8988T (cell line): ENCODE data around the gene FOSL1.
A peak's percentile ranks its signal among the peaks of the same experiment; 100 is the strongest.
"Not testable (repeated sequence)": the region's sequence is repeated elsewhere in the genome, so short reads cannot be mapped to it uniquely, and the experiment has no call there.

Experiments
- DNase-seq: peaks from one replicate; pipeline ENCODE4 v3.0.0; 2011

FOSL1 gene

DNA sequence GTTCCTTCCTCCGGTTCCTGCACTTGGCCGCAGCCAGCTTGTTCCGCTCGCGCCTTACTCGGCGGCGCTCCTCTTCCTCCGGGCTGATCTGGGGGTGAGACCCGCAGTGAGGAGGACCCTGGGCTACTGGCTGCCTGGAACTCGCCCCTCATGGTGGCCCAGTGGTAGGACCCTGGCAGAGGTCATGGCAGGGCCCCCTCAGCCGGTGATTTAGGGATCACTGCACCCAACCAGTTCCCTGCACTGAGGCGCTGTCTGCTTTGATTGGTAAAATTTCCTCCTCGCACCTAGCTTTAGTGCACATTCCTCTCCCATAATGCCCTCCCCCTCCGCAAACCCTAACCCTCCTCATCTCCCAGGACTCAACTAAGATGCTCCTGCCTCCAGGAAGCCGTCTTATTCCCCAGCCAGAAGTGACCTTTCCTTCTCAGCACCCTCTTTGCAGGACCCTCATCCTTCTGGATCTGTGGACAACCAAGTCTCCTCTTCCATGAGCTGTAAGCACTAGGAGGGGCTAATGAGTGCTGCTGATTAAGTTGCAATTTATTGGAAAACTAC is 6.1 kb downstream of the FOSL1 start:
- no peak for DNase-seq

DNA sequence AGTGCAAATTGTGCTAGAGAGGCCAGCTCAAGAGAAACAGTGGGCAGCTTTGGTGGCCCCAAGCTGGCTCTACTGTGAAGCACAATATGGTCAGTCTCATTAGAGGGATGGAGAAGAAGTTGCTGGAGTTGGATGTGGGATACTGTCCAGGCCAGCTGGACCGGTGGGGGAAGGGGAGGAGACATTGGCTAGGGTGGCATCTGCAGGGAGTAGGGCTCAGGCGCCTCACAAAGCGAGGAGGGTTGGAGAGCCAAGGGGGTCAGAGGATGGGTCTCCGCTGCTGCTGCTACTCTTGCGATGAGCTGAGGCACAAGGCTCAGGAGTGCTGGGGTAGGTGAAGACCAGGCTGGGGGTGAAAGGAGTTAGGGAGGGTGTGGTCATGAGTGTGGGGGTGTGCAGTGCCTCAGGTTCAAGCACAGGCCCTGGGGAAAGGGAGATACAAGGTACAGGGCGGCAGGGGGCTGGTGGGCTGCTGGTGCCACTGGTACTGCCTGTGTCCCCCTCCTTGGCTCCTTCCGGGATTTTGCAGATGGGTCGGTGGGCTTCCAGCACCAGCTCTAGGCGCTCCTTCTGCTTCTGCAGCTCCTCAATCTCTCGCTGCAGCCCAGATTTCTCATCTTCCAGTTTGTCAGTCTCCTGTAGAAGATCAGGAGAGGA is 7.4 kb downstream of the FOSL1 start:
- no peak for DNase-seq

DNA sequence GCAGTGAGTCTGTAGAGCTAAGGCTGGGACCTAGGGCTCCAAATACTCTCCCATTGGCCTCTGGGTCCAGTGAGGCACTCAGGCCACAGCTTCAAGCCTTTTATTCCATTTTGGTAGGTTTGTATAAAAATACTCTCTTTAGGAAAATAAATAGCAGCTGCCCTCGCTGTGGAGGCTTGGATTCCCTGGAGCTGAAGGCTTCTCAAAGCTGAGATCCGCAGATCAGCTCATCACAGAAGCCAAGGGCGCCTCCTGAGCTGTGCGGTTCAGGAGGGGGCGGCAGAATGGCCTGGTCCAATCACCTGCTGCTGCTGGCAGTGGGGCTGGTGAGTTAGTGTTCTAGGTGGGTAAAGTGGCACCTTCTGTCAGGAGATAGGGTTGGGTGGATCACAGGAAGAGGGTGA is 8.0 kb downstream of the FOSL1 start:
- not testable (repeated sequence) for DNase-seq

DNA sequence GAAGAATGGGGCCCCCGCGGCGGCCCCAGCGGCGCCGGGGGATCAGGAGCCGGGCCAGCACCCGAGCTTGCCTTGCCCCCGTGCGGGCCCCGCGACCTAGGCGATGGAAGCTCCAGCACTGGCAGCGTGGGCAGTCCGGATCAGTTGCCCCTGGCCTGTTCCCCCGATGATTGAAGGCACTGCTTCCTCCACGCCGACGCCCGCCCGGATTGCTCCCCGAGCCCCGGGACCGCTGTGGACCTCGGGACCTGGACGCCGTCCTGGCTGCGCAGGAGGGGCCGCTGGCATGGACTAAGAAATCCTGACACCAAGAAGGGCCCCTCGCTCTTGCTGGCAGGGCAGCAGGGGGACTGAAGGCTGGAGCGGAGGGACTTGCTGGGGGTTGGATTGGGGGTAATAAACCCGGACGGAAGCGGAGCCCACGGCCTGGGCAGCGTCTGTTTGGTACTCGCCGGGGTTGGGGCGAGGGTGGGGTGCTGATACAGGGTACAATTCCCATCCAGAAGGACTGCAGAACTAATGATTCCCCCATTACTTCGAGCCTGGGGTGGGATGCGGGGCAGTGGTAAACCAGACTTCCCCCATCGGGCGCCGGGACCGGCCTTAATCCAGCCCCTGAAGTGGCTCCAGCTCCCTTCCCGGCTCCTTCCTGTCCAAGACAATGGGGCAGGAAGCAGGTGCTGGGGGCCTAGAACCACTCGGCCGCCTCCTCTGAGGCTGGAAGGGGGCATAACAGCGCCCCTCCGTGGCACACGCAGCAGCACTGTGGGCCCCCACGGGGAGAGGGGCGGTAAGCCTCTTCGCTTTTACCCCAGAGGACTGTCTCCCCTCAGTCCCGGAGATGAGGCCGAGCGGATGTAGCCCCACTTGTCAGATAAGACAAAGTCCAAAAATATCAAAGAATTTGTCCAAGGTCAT is 8.7 kb downstream of the FOSL1 start:
- peak; percentile 79 for DNase-seq

DNA sequence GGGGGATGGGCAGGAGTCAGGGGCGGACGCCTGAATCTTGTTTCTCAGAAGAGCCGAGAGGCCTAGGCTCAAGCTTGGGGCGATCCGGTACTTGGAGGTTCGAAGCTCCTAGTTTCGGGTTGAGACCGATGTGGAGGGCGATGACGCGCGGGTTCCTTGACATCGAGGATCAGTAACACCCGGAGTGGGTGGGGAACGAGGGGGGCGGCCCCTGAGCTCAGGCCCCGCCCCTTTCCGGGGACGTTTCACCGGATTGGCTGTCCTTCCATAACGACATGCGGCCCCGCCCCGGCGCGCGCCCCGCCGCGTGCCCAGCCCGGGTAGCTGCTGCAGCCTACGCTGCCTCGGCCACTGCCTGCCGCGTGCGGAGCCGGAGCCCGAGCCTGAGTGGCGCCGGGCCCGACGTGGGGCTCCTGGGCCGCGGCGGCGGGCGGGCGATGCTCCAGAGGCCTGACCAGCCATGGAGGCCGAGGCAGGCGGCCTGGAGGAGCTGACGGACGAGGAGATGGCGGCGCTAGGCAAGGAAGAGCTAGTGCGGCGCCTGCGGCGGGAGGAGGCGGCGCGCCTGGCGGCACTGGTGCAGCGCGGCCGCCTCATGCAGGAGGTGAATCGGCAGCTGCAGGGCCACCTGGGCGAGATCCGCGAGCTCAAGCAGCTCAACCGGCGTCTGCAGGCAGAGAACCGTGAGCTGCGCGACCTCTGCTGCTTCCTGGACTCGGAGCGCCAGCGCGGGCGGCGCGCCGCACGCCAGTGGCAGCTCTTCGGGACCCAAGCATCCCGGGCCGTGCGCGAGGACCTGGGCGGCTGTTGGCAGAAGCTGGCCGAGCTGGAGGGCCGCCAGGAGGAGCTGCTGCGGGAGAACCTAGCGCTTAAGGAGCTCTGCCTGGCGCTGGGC is 9.6 kb downstream of the FOSL1 start, which contains the start of gene CCDC85B:
TSS of gene CCDC85B (plus strand) at position 350 of the 895 bp plus-strand sequence. CDS start at position 461, 111 bp downstream.
- peak; percentile 88 for DNase-seq

DNA sequence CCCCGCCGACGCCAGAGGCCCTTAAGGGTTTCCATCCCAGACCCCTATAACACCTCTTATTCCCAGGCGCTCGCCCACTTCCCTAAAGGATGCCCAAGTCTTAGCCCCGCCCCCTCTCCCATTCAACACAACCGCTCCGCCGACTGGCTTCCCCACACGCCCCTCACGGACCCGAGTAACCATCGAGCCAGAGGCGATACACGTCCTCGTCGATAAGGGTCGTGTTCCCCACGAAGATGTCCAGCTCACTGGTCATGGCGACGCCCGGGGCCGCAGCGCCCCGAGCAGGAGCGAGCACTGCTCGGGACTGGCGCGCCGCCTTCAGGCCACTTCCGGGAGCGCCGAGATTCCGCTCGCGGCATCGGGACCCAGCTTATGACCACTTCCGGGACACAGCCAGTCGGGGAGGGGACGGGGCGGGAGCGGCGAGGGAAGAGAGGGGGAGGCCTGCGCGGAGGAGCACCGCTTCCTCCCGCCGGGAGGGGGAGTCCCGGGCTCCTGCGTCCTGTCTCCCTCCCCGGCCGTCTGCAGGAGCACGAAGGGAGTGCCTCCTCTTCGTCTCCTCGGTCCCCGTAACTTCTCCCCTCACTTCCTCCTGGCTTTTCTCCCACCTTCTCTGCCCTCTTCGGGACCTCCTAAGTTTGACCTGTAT is 11.9 kb downstream of the FOSL1 start, which contains the start of gene FIBP:
TSS of gene FIBP (minus strand) at position 309 of the 652 bp plus-strand sequence. CDS start at position 256, 53 bp downstream.
- DNase-seq = peak; percentile 99

DNA sequence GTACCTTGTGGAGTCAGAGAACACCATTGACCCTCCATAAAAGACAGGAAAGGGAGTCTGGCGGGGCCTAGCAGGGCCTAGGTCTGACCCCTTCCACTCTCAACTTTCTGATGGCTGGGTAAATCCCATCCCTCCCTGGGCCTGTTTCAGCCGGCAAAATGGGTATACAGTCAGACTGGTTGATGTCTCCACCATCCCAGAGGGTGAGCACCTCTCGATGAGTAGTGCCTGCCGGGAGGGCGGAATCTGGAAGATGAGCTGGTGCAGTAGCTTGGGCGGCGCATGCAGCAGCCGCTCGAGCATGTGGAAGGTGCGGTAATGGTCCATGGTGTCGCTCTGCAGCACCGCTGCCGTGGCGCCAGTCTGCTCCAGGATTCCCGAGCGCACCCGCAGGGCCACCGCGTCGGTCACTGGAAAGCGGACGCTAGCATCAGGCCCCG is 12.4 kb downstream of the FOSL1 start:
- DNase-seq = no peak

DNA sequence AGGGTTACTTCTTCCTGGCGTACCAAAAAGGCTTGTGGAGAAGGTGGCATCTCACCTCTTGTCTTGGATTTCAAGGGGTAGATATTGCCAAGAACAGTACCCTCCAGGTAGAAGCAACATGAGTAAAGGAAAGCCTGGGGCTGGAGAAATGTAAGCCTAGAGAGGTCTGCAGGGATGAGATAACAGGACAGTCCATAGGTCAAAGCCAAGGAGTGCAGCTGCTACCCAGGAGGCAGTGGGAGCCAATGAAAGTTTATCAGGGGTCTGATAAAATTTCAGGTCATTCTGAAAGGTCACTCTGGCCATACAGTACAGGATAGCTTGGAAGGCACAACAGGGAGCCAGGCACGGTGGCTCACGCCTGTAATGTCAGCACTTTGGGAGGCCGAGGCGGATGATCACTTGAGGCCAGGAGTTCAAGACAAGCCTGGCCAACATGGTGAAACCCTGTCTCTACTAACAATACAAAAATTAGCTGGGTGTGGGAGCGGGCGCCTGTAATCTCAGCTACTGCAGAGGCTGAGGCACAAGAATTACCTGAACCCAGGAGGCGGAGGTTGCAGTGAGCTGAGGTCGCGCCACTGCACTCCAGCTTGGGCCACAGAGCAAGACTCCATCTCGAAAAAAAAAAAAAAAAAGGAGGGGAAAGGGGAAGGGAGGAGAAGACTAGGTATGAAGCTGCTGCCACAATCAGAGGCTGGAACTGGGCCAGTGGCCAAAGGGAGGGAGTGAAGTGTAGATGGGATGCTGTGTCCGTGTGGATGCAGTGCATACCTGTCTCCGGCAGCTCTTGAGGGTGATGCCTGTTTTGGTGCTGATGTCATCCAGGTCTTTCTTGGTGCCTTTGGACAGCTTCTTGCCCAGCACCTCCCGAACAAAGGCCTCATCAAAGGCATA is 13.1 kb downstream of the FOSL1 start:
- no peak for DNase-seq

DNA sequence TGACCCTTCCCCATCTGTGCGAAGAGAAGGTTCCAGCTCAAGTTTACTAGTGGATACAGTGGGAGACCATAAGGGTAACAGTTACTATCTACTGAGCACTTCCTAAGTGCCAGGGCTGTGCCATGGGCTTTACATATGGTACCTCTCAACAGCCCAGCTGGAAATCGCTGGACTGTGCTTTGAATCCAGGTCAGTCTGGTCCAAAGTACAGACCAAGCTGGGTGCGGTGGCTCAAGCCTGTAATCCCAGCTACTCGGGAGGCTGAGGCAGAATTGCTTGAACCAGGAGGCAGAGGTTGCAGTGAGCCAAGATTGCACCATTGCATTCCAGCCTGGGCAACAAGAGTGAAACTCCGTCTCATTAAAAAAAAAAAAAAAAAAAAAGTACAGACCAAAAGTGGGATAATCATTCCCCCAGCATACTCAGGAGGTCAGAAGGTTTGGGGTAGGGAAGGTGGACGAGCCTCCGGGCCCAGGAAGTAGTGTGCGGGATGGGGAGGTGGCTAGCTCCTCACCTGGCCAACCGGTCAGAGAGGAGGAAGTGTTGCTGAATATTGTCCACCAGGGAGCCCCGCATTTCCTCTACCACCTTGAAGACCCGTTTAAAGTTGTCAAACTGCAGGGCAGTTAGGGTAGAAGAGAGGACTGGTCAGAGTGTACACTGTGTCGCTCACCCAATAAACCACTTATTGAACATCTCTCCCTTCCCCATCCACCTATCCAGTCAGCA is 14.2 kb downstream of the FOSL1 start:
- no peak for DNase-seq

DNA sequence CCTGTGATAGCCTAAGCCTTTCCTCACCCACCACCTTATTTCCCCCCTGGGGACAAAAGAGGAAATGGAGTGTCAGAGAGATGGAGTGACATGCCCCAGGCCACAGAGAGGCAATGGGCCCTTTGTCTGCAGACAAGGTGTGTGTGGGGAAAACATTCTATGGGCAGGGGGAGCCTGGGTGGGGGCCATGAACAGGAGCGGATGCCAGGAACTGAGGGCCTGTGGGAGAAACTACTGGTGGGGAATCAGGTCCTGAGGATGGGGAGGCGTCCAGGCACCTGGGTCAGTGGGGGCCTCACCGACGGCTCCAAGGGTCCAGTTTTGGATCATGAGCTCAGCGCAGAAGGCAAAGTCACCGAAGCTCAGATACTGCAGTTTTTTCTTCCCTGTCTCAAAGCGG is 15.0 kb downstream of the FOSL1 start:
- DNase-seq = no peak

DNA sequence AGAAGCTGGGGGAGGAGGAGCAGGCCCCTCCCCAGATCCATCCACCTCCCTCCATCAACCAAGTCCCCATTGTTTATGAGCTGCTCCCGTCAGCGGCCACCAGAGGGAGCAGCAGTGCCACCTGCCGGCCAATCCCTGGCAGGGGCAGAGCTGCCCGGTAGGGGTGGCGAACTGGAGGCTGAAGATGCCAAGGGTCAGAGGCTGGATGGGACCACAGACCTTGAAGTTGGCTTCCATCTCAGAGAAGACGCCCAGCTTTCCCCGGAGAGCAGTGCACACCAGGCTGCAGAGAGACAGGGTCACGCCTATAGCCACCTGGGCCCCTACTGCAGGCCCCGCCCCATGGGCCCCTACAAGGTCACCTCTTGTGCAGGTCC is 15.5 kb downstream of the FOSL1 start:
- DNase-seq = peak; percentile 97

DNA sequence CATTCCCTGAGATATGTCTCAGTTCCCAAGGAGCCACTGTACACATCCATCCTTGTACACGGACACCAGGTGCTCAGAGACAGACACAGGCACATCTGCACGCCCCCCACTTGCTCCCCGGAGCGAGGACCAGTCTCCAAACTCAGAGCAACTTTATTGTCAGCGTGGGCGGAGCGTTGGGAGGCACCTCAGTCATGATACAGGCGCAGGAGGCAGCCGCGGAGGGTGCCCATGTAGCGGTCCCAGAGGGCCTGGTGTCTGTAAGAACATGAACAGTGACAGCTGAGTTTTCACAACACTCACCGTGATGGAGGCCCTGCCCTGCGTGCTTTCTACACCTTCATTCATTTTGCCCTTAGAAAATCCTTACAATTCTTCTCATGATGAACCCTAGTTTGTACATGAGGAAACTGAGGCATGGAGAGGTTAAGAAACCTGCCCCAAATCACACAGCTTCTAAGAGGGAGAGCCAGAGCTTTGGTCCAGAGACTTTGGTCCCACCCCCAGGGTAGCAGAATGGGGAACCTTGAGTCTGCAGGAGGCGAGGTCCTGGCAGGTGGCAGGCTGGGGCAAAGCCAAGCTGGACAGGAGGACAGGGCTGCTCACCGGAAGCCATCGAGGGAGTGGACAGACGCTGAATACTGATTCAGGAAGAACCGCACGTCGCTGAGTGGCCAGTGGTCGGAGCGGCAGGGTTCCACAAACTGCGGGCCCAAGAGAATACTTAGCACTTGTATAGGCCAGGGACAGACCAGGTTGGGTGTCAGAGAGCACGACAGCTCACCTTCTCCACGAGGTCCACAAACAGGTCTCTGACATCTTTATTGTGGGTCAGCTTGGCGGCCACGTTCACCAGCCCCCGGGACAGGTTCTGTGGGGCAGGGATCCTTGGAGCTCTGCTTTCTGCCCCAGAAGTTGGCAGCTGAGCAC is 16.1 kb downstream of the FOSL1 start:
- DNase-seq = no peak

DNA sequence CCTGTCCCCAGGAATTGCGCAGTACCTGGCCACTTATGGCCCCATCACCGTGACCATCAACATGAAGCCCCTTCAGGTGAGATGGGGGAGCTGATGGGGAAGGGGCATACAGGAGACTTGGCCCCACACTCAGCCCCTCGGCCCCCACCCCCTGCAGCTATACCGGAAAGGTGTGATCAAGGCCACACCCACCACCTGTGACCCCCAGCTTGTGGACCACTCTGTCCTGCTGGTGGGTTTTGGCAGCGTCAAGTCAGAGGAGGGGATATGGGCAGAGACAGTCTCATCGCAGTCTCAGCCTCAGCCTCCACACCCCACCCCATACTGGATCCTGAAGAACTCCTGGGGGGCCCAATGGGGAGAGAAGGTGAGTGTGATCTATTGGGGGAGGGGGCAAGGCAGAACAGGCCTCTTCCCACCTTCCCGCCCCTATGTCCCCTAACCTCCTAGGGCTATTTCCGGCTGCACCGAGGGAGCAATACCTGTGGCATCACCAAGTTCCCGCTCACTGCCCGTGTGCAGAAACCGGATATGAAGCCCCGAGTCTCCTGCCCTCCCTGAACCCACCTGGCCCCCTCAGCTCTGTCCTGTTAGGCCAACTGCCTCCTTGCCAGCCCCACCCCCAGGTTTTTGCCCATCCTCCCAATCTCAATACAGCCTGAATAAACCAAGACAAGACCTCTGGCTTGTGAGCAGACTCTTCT is 17.0 kb downstream of the FOSL1 start:
- DNase-seq = no peak

DNA sequence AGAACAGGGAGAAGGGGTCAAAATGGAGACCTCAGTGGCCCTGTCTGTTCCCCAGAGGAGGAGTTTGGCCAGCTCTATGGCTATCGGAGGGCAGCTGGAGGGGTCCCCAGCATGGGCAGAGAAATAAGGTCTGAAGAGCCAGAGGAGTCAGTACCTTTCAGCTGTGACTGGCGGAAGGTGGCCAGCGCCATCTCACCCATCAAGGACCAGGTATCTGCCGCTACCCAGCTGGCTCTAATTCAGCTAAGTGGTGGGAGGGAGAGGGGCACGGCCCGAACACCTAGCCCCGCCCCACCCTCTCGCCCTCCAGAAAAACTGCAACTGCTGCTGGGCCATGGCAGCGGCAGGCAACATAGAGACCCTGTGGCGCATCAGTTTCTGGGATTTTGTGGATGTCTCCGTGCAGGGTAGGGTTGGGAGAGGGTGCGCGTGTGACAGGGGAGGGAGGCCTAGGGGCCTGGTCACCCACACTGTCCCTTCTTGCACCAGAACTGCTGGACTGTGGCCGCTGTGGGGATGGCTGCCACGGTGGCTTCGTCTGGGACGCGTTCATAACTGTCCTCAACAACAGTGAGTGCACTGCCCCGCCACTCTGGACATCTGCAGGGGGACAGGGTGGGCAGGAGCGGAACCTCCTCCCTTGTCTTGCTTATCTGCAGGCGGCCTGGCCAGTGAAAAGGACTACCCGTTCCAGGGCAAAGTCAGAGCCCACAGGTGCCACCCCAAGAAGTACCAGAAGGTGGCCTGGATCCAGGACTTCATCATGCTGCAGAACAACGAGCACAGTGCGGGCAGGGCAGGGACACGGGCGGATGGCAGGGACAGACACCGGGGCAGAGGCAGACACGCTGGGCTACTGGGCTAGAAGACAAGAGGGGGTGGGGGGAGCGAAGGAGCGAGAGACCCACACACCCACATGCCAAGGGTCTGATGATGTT is 17.8 kb downstream of the FOSL1 start:
- DNase-seq = no peak

DNA sequence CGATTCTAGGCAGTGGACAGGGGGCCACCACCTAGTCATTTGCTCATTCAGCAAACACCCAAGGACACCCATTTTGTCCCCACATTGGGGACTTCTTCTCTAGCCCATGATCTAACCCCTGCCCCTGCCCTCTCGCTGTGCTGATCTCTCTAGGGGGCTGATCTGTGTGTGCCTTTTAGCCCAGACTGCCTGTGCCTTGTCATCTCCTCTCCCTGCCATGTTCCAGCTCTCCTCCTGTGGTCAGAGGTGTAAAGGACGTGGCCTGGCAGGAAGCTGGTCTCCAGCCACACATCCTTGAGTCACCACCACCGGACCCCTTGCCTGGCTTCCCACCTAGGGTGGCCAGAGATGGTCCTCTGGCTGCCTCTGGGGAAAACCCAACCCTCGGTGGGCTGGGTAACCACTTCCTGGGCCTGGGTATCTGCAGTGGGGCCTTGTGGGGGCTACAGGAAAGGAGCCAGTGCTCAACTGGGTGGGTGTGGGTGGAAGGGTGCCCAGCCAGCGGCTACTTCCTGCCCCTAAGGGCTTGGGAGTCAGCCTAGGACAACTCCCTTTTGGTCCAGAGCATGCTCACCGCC is 19.3 kb downstream of the FOSL1 start:
- DNase-seq = no peak

DNA sequence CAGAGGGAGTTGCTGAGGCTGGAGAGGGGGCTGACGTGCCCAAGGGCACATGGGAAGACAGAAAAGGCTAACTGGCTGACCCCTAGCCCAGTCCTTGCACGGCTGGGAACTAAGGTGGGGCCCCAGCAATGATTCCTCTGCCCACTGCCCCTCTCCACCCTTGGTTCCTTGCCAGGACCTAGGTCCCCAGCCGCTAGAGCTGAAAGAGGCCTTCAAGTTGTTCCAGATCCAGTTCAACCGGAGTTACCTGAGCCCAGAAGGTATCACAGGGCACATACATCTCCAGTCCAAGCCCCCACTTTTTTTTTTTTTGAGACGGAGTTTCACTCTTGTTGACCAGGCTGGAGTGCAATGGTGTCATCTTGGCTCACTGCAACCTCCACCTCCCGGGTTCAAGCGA is 20.2 kb downstream of the FOSL1 start:
- no peak for DNase-seq

DNA sequence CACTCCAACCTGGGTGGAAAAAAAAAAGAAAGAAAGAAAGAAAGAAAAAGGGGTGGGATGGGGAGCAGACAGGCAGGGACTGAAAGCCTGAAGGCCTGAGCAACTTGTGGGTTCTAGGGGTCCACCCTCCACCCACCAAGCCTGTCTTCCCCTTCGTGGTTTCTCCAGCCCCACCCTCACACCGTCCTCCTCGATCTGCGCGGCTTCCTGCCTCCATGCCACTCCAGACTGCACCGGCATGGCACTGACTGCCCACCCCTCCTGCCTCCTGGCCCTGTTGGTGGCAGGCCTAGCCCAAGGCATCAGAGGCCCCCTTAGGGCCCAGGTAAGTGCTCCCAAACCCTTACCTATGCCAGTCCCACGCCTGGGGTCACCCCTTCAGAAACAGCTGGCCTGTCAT is 20.6 kb downstream of the FOSL1 start, which contains the start of gene CTSW:
TSS of gene CTSW (plus strand) at position 221 of the 400 bp plus-strand sequence. CDS start at position 239, 18 bp downstream.
- no peak for DNase-seq
